ENCODE results near the gene ATP8A2.

- TF ChIP-seq CTCF (IDR thresholded peaks at IDR 0.05) (no peak), EP300 (IDR thresholded peaks at IDR 0.05) (no peak), POLR2A (IDR thresholded peaks at IDR 0.05) (no peak), POLR2AphosphoS5 (IDR thresholded peaks at IDR 0.05) (no peak)
These were observed 609.3 kb downstream of the ATP8A2 start for GRCh38 chr13:25981060-25981459.

Measured in upper lobe of left lung (tissue), 4 donors.